NOMO-1 treated with dmso at 0.1 percent for 144 hours (cell line): Measurements from ENCODE around the gene TFAP2E.

Experiments used
- DNase-seq: peaks from one replicate; lab custom pipeline; 2025; ENCODE audit not compliant: unreplicated experiment; lab: John Stamatoyannopoulos, UW

TFAP2E gene

GRCh38 chr1:35556484-35557117, 16.5 kb upstream of the TFAP2E start:
- no peak for DNase-seq

GRCh38 chr1:35557118-35557610, 15.9 kb upstream of the TFAP2E start, which contains the start of gene KIAA0319L:
TSS of gene KIAA0319L (minus strand) at chr1:35557403. CDS start at chr1:35554491, 2,912 bp downstream.
- peak; percentile 77 for DNase-seq

GRCh38 chr1:35557611-35558373, 15.3 kb upstream of the TFAP2E start, which contains the start of gene NCDN:
TSS of gene NCDN (plus strand) at chr1:35557799. CDS start at chr1:35558191, 392 bp downstream.
- peak; percentile 96 for DNase-seq

GRCh38 chr1:35558374-35559316, 14.5 kb upstream of the TFAP2E start:
- no peak for DNase-seq

GRCh38 chr1:35559317-35559944, 13.7 kb upstream of the TFAP2E start:
- no peak for DNase-seq

GRCh38 chr1:35560256-35561225, 12.6 kb upstream of the TFAP2E start:
- DNase-seq: no peak

GRCh38 chr1:35561297-35561971, 11.7 kb upstream of the TFAP2E start:
- DNase-seq: no peak

- DNase-seq: no peak
Measured at GRCh38 chr1:35561972-35562680, 11.0 kb upstream of the TFAP2E start.

GRCh38 chr1:35563166-35563565, 9.9 kb upstream of the TFAP2E start:
- DNase-seq: no peak

- peak; percentile 18 for DNase-seq
Measured at GRCh38 chr1:35564037-35564883, 8.9 kb upstream of the TFAP2E start.

- DNase-seq: no peak
Measured at GRCh38 chr1:35564884-35565741, 8.0 kb upstream of the TFAP2E start.

GRCh38 chr1:35565742-35566133, 7.4 kb upstream of the TFAP2E start:
- DNase-seq: no peak

GRCh38 chr1:35567947-35568558, 5.1 kb upstream of the TFAP2E start:
- DNase-seq: no peak

GRCh38 chr1:35568975-35569395, 4.1 kb upstream of the TFAP2E start:
- peak; percentile 33 for DNase-seq

GRCh38 chr1:35569936-35570335, 3.2 kb upstream of the TFAP2E start:
- DNase-seq: no peak

GRCh38 chr1:35570589-35571137, 2.5 kb upstream of the TFAP2E start:
- DNase-seq: no peak
